GM12891 (cell line): ENCODE data around the gene CD1D.

Source experiments
- POLR2A ChIP-seq: IDR thresholded peaks from 2 replicates; pipeline ENCODE4 v1.6.1; 2011; ENCODE audit warnings: low read depth, low read length, control low read depth
- POLR2AphosphoS5 ChIP-seq: IDR thresholded peaks from 2 replicates; pipeline ENCODE4 v1.6.1; 2011; ENCODE audit warnings: low read depth, low read length, control low read depth
- TAF1 ChIP-seq: IDR thresholded peaks from 2 replicates; pipeline ENCODE4 v1.6.1; 2011; ENCODE audit warnings: low read depth, low read length, control low read depth

DNA sequence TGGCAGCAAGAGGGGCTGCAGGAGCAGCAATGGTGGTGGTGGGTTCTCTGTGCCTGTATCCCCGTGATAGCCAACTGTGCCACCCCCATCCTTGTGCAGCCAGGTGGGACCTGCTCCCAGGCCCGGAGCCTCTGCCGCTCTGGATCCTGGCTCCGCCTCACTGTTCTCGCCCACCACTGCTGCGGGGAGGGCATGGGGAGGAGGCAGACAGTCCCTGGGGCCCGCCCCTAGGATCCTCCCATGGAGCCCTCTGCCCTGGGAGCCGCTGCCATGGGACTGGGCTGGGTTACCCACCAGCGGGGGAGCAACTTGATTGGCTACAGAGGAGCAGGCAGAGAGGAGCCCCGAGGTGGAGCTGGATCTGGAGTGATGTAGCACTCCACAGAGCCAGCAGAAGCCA, 31.6 kb downstream of the CD1D start:
- TF ChIP-seq POLR2A (no peak), TAF1 (no peak), POLR2AphosphoS5 (no peak)
